ENCODE results near the gene MAGEB6.

DNA sequence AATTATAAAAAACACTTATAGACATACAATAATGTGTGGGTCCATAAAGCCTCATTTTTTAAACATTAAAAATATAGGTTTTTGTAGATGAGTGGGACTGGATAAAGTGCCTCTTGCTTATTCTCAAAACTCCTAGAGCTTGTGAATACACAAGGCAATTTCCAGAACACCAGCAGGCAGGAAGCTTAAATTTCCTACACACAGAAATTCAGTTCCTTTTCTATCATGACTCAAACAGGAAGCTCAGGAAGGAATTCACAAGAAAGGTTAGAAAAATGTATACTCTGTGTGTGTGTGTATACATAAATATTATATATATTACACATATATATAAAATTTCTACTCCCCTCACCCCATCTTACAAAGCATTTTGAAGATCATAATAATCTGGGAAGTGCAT lies 11.3 kb downstream of the MAGEB6 start:
- no peak for TF ChIP-seq EZH2 (IDR thresholded peaks at IDR 0.05; ENCODE audit: low read length)
- TF ChIP-seq, protein P1, sequence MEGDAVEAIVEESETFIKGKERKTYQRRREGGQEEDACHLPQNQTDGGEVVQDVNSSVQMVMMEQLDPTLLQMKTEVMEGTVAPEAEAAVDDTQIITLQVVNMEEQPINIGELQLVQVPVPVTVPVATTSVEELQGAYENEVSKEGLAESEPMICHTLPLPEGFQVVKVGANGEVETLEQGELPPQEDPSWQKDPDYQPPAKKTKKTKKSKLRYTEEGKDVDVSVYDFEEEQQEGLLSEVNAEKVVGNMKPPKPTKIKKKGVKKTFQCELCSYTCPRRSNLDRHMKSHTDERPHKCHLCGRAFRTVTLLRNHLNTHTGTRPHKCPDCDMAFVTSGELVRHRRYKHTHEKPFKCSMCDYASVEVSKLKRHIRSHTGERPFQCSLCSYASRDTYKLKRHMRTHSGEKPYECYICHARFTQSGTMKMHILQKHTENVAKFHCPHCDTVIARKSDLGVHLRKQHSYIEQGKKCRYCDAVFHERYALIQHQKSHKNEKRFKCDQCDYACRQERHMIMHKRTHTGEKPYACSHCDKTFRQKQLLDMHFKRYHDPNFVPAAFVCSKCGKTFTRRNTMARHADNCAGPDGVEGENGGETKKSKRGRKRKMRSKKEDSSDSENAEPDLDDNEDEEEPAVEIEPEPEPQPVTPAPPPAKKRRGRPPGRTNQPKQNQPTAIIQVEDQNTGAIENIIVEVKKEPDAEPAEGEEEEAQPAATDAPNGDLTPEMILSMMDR (optimal IDR thresholded peaks at IDR 0.05 in 1 of 3, IDR thresholded peaks at IDR 0.05 in 1 of 3, conservative IDR thresholded peaks at IDR 0.05 in 1 of 3; ENCODE audit: extremely low read depth in 1 of 3, insufficient read depth in 2 of 3, low read length in 3 of 3): no peak
